Endothelial cell (in vitro differentiated cells): ENCODE measurements around the gene ITPR2. TPM values are rescaled to one million over a fixed set of nuclear protein-coding genes. Genes with fewer than 3 reads are reported as not detected.

Experiments
- DNase-seq: peaks from one replicate; pipeline ENCODE4 v3.0.0; 2021; ENCODE audit warnings: low spot score
- H3K27ac Mint-ChIP-seq: one replicate; pipeline ENCODE4 v1.8.0; 2021; ENCODE audit warnings: mixed read lengths, inconsistent platforms; ENCODE audit not compliant: unreplicated experiment
- H3K27me3 Mint-ChIP-seq: one replicate; pipeline ENCODE4 v1.8.0; 2021; ENCODE audit warnings: mild to moderate bottlenecking, moderate library complexity, mixed read lengths, inconsistent platforms; ENCODE audit not compliant: unreplicated experiment
- H3K36me3 Mint-ChIP-seq: one replicate; pipeline ENCODE4 v1.8.0; 2021; ENCODE audit warnings: mild to moderate bottlenecking, low read depth, mixed read lengths, inconsistent platforms; ENCODE audit not compliant: unreplicated experiment
- H3K4me1 Mint-ChIP-seq: one replicate; pipeline ENCODE4 v1.8.0; 2021; ENCODE audit warnings: mild to moderate bottlenecking, mixed read lengths, inconsistent platforms; ENCODE audit not compliant: unreplicated experiment
- H3K4me3 Mint-ChIP-seq: one replicate; pipeline ENCODE4 v1.8.0; 2021; ENCODE audit warnings: mild to moderate bottlenecking, mixed read lengths, inconsistent platforms; ENCODE audit not compliant: unreplicated experiment
- H3K9me3 Mint-ChIP-seq: one replicate; pipeline ENCODE4 v1.8.0; 2021; ENCODE audit warnings: mixed read lengths, inconsistent platforms; ENCODE audit not compliant: unreplicated experiment
- CTCF ChIP-seq: fragments of 200-600 bp; sonication (generic); IDR thresholded peaks from one replicate; pipeline ENCODE4 v1.5.0; 2021; ENCODE audit warnings: antibody characterized with exemption; ENCODE audit not compliant: unreplicated experiment
- total RNA-seq: library from RNA; stranded (reverse); fragmentation: NEBNext Ultra II Directional; extraction: Animal tissue kit (Norgen Biotek cat#: 25700); gene quantifications from one replicate; pipeline ENCODE4 v1.2.1, GENCODE V29; 2021; ENCODE audit not compliant: unreplicated experiment

Gene ITPR2
- total RNA-seq, 1 donor from 2014 or later = 33.8 TPM

- no peaks in the 10 kb centered on the region for H3K9me3 Mint-ChIP-seq
- no peaks in the 10 kb centered on the region for H3K4me1 Mint-ChIP-seq
- H3K27ac Mint-ChIP-seq = no peak overlapping the region
Measured at GRCh38 chr12:26723379-26724308, 109.3 kb downstream of the ITPR2 start.

DNA sequence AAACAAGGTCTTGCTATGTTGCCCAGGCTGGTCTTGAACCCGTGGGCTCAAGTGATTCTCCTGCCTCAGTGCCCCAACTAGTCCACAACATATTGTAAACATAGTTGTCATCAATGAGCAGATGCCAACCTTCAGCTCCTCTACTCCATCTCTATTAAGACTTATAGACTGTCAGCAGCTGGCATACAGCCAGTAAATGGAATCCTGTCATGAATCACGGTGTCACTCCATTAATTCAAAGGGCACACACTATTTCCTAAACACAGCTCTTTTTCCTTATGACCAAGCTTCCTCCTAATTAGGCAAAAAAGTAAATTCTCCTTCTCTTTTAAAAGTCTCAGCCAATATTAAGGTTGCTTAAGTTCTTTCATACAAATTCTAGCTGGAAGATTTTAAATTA, 111.2 kb downstream of the ITPR2 start:
- TF ChIP-seq CTCF = no peak
- H3K4me1 Mint-ChIP-seq = no peaks in the 10 kb centered on the region
- H3K27ac Mint-ChIP-seq = no peak overlapping the region
- no peak overlapping the region for H3K4me3 Mint-ChIP-seq
- H3K9me3 Mint-ChIP-seq = no peaks in the 10 kb centered on the region
- DNase-seq = no peak
- no peaks in the 10 kb centered on the region for H3K36me3 Mint-ChIP-seq
- H3K27me3 Mint-ChIP-seq = no peaks in the 10 kb centered on the region

More at GRCh38 chr12:26723379-26724308, 109.3 kb downstream of the ITPR2 start:
- TF ChIP-seq CTCF = no peak
- Mint-ChIP-seq H3K27me3 (no peaks in the 10 kb centered on the region), H3K36me3 (no peaks in the 10 kb centered on the region), H3K4me3 (no peak overlapping the region)
- no peak for DNase-seq

GRCh38 chr12:26719852-26720251, 113.1 kb downstream of the ITPR2 start:
- H3K4me3 Mint-ChIP-seq = no peak overlapping the region
- DNase-seq = no peak
- peak; percentile 15 for TF ChIP-seq CTCF
- H3K27me3 Mint-ChIP-seq = no peaks in the 10 kb centered on the region
- peaks cover 4% of the 10 kb centered on the region for H3K36me3 Mint-ChIP-seq
- H3K9me3 Mint-ChIP-seq = no peaks in the 10 kb centered on the region
- H3K27ac Mint-ChIP-seq = no peak overlapping the region
- H3K4me1 Mint-ChIP-seq = no peaks in the 10 kb centered on the region

GRCh38 chr12:26717757-26718156, 115.2 kb downstream of the ITPR2 start:
- Mint-ChIP-seq H3K4me3 (no peak overlapping the region), H3K27me3 (no peaks in the 10 kb centered on the region), H3K27ac (no peak overlapping the region), H3K9me3 (no peaks in the 10 kb centered on the region), H3K4me1 (peaks cover 4% of the 10 kb centered on the region), H3K36me3 (peaks cover 6% of the 10 kb centered on the region)
- DNase-seq = no peak
- no peak for TF ChIP-seq CTCF

GRCh38 chr12:26715232-26715631, 117.8 kb downstream of the ITPR2 start:
- H3K9me3 Mint-ChIP-seq = no peaks in the 10 kb centered on the region

More at GRCh38 chr12:26715232-26715631, 117.8 kb downstream of the ITPR2 start:
- H3K4me1 Mint-ChIP-seq = peaks cover 4% of the 10 kb centered on the region
- TF ChIP-seq CTCF = no peak
- H3K4me3 Mint-ChIP-seq = no peak overlapping the region
- DNase-seq = no peak
- no peak overlapping the region for H3K27ac Mint-ChIP-seq
- peaks cover 9% of the 10 kb centered on the region for H3K36me3 Mint-ChIP-seq
- H3K27me3 Mint-ChIP-seq = peaks cover 2% of the 10 kb centered on the region
